ENCODE measurements around the gene MANEAL.

MANEAL gene

DNA sequence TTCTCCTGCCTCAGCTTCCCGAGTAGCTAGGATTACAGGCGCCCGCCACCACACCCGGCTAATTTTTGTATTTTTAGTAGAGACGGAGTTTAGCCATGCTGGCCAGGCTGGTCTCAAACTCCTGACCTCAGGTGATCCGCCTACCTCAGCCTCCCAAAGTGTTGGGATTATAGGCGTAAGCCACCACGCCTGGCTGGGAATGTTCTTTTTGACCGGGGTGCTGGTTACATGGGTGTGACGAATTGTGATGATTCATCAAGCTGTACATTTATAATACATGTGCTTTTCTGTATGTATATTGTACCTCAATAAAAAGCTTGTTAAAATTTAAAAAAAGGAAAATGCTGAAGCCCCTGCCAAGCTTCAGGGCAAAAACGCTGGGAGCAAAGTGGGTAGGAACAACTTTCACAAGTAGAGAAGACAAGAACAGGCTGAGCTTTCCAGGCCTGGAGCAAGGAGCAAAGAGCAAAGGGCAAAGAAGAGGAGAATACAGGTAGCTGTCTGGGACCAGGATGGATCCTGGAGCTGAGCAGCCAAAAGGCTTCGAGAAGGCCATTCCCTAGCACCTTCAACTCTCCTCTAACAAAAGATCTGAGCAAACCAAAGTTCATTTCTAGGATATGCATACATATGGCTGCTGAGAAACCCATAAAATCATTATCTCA lies 34.9 kb downstream of the MANEAL start:
- no peak for DNase-seq

DNA sequence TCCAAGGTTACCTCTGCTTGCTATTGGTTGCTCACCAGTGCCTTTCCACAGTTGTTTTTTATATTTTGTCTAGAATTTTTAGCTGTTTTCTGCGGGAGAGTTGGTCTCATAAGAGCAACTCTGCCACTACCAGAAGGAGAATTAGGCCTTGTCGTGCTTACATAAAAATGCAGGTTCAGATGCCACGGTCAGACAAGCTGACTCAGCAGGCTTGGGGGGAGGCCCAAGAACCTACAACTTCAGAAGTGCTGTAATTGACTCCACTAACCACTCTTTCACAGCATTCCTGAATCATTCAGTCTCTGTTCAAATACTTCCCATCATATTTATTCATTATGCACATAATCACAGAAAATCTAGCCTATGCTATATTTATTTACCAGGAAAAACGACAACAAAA lies 37.5 kb downstream of the MANEAL start:
- no peak for DNase-seq

DNA sequence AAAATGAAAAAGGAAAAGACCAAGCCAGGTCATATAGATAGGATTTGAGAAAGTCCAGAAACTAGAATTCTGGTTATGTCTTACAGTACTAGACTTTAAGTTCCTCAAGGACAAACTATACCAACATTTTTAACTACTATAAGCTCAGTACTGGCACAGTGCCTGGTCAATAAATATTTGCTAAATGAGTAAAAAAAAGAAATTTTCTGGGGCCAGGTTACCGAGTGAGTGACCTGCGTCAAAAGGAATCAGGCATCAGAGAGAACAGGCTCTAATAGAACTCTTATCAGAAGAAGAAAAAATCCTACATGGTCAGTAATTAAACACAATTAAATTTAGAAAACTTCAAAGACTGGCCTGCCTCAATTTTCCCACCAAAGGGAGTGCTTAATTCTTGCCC lies 38.2 kb downstream of the MANEAL start:
- DNase-seq = no peak

DNA sequence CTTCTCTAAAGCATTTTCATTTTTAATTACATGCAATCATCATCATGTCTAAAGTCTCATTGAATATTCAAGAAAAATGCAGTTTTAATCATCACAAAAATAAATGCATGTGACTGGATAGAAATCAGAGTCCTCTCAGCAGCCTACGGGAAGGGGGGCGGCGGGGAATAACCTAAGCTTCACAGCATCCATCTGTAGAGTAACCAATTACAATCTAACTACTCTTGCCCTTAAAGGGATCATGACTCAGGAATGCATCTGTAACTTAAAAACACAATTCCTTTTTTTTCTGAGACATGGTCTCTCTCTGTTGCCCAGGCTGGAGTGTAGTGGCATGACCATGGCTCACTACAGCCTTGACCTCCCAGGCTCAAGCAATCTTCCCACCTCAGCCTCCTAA lies 43.1 kb downstream of the MANEAL start:
- DNase-seq = no peak

DNA sequence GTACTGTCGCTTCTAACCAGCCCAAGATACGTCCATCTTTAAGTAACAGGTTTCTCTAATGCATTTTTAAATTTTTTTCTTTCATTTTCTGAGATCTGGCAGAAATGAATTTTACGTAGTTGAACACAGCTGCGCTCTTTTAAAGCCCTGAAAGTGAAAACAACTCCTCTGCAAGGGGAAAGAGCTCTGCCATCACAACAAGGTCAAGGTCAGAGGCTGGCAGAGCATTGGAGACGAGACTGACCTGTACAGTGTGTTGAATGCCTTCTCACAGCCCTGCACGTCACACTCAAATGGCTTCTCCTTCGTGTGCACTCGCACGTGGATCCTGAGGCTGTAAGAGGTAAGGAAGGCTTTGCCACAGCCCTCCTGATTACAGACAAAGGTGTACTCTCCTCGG lies 46.0 kb downstream of the MANEAL start:
- DNase-seq = no peak

DNA sequence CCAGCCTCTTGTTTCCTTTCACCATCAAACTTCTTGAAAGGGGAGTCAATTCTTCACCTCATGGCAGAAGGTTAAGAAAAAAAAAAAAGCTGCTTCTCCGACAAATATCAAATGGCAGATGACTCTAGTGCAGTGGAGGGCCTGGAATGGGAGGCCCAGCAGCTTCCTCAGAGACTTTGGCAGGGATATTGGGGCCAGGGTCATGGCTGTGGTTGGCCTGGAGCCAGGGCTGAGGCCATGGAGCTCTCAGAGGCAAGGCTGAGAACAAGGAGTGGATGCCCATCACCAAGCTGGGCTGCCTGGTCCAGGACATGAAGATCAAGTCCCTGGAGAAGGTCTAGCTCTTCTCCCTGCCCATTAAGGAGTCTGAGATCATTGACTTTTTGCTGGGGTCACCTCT lies 47.1 kb downstream of the MANEAL start:
- DNase-seq = no peak

DNA sequence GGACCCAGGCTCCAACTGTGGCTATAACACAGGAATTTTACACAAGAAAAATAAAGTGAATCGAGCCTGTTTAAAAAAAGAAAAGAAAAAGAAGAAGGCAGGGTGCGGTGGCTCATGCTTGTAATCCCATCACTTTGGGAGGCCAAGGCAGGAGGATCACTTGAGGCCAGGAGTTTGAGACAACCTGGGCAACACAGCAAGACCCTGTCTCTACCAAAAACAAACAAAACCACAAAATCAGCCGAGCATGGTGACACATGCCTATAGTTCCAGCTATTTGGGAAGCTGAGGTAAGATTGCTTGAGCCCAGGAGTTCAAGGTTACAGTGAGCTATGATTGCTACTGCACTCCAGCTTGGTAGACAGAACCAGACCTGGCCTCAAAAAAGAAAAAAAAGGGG lies 48.0 kb downstream of the MANEAL start:
- DNase-seq = no peak

DNA sequence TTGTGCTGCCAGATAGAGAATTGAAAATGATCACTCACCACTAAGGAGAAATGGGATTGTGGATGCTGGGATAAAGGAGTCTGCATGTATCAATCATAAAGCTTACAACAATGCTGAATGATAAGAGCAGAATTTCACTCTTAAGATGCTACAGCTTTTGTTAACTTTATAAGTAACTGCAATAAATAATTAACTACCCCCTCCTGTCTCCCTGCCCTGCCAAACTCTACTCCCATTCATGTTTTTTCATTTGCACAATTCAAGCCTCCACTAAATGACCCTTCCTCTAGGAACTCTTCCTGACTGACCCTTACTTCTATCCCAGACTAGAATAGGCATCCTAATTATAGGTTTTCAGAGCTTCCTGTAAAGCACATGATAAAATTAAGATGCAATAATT lies 50.9 kb downstream of the MANEAL start:
- no peak for DNase-seq

DNA sequence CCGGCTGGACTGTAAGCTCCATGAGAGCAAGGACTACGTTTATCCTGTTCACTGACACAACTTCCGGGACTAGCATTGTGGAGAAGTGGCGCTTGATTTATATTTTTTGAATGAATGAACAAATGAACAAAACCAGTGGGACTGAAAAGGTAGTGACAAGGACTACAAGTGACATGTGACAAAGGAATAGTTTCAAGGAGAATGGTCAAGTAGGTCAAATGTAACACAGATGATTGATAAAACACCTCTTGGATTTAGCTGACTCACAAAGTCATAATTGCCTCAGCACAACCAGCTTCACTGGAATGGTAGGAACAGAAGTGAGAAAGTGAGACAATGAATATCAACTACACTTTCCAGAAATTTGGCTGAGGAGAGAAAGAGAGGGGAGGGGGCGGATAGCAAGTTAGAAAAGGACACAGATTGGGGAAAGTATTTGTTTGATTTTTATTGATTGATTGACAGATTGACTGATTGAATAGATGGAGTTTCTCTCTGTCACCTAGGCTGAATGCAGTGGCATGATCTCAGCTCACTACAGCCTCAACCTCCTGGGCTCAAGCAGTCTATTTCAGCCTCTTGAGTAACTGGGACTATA lies 51.5 kb downstream of the MANEAL start:
- no peak for DNase-seq

DNA sequence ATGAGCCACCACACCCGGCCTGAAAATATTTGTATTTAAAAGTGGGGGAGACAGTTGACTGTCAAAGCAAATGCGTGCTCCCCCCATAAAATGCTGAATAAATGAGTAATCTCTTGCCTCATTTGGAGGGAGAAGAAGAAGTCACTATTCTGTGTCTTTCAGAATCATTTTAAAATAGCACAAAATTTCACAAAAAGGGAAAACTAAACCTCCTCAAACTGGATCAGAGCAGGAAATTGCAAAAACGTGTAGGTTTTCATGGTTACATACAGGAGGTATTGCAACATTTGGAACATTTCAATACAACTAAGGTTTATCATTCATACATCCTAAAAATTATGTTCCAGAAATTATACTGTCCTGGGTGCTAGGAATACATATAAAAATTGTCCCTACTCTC lies 52.1 kb downstream of the MANEAL start:
- no peak for DNase-seq

DNA sequence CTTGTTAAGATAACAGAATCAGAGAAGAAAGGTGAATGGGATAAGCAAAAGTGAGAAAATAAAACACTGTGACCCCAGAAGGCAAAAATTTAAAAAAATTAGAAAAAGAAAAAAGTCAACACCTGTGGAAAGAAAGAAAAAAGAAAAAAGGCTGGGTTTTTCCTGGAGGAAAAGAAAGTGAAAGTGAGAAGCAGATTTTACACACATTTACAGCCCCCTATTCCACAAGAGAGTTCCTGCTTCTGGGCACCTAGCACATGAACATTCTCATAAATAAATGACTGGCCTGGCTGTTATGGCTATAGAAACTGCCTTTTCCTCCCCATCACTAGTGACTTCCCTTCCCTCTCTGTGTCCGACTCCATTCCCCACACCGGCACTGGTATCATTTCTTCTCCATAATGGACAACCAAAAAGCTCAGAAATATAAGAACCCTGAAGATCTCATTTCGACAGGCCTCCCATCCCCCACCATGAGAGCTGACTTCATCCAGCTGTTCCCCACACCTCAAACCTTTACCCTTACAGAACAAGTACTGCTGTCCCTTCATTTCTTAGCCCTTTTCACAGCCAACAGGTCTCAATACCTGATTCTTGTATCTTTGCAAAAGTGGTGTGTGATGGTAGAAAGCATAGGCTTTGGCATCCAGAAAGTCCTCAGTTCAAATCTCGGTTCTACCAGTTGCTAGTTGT lies 53.1 kb downstream of the MANEAL start:
- no peak for DNase-seq

DNA sequence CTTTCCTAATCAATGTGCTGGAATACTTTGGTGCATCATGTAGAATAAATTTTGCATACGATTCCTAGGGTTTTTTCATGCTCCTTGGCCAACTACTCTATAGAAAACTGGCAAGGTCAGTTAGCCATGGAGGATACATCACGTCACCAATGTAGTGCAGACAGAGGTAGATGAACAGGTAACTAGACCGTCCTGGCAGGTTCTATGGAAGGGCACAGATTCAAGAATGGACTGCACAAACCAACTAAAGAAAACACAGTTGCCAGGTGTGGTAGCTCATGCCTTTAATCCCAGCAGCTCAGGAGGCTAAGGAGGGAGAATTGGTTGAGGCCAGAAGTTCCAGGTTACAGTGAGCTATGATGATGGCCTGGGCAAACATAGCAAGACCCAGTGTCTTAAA lies 55.8 kb downstream of the MANEAL start:
- DNase-seq = no peak

DNA sequence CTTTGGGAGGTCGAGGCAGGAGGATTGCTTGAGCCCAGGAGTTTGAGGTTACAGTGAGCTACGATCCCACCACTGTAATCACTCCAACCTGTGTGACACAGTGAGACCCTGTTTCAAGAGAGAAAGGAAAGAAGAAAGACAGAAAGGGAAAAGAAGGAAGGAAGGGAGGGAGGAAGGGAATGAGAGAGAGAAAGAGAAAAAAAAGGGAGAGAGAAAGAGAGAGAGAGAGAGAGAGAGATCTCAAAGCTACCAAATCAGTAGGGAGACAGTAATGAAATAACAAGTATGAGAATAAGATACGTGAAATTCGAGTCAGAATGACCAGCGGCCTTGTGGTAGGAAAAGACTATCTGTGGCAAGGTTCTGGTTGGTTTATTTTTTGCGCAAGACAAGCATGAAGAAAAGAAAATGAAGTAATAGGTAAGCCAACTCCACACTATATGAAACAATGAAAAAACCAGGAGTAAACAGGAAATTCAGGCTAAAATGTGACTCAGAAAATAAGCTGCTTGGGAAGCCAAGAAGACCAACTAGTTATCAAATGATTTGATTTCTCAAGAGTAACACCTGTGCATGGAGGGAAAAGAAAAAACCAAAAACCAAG lies 56.8 kb downstream of the MANEAL start:
- no peak for DNase-seq
